Activated CD8-positive, alpha-beta memory T cell treated with anti-CD3 and anti-CD28 coated beads, Interleukin-2, amount 50 U/mL, for 24 hours (primary cell): Measurements from ENCODE around the gene MYOM3.

Source experiments
- DNase-seq: peaks from one replicate; pipeline ENCODE4 v3.0.0-alpha.2; 2020; ENCODE audit errors: extremely low read depth

Gene MYOM3

GRCh38 chr1:24138476-24139221 lies 26.7 kb upstream of the MYOM3 start:
- DNase-seq = no peak

GRCh38 chr1:24136956-24137539 lies 25.1 kb upstream of the MYOM3 start:
- no peak for DNase-seq

- no peak for DNase-seq
Observed at GRCh38 chr1:24134376-24134775, 22.4 kb upstream of the MYOM3 start.

- no peak for DNase-seq
Observed at GRCh38 chr1:24133819-24134218, 21.9 kb upstream of the MYOM3 start.

- DNase-seq = no peak
Observed at GRCh38 chr1:24130385-24130784, 18.4 kb upstream of the MYOM3 start.

- DNase-seq = no peak
Observed at GRCh38 chr1:24127801-24128363, 15.9 kb upstream of the MYOM3 start.

GRCh38 chr1:24127134-24127800 lies 15.3 kb upstream of the MYOM3 start:
- DNase-seq = no peak

GRCh38 chr1:24126672-24127023 lies 14.7 kb upstream of the MYOM3 start:
- DNase-seq = no peak

GRCh38 chr1:24126018-24126671 lies 14.2 kb upstream of the MYOM3 start:
- no peak for DNase-seq

- DNase-seq = no peak
Observed at GRCh38 chr1:24125456-24125855, 13.5 kb upstream of the MYOM3 start.

- DNase-seq = no peak
Observed at GRCh38 chr1:24124980-24125379, 13.0 kb upstream of the MYOM3 start.

GRCh38 chr1:24123611-24124010 lies 11.7 kb upstream of the MYOM3 start:
- no peak for DNase-seq

- DNase-seq = no peak
Observed at GRCh38 chr1:24122776-24123175, 10.8 kb upstream of the MYOM3 start.

GRCh38 chr1:24121406-24121805 lies 9.5 kb upstream of the MYOM3 start:
- no peak for DNase-seq

- DNase-seq = no peak
Observed at GRCh38 chr1:24120965-24121364, 9.0 kb upstream of the MYOM3 start.

GRCh38 chr1:24119859-24120756 lies 8.2 kb upstream of the MYOM3 start:
- no peak for DNase-seq

- DNase-seq = no peak
Observed at GRCh38 chr1:24119489-24119858, 7.5 kb upstream of the MYOM3 start.

- DNase-seq = no peak
Observed at GRCh38 chr1:24118410-24119242, 6.7 kb upstream of the MYOM3 start.

GRCh38 chr1:24117722-24118409 lies 5.9 kb upstream of the MYOM3 start:
- no peak for DNase-seq

- DNase-seq = no peak
Observed at GRCh38 chr1:24117132-24117531, 5.2 kb upstream of the MYOM3 start.
